CD4-positive, alpha-beta memory T cell (primary cell): ENCODE measurements around the gene SLC22A14. TPM values are rescaled to one million over a fixed set of nuclear protein-coding genes. Genes with fewer than 3 reads are reported as not detected.

Experiments used
- CTCF ChIA-PET: fragments of 350-600 bp; sonication (Branson Sonifier 250); formaldehyde crosslinking; loops from one replicate; lab custom pipeline; 2021; ENCODE audit warnings: inconsistent platforms; ENCODE audit not compliant: partially characterized antibody; lab: Charles Lee
- POLR2A ChIA-PET: fragments of 350-600 bp; sonication (Branson Sonifier 250); formaldehyde crosslinking; loops from one replicate; lab custom pipeline; 2021; ENCODE audit not compliant: partially characterized antibody; lab: Charles Lee
- DNase-seq, 5 donors: peaks; one replicate each; pipeline versions ENCODE4 v3.0.0 to v3.0.0-alpha.2; 2020 to 2022; ENCODE audit warnings: mixed read lengths in 1 of 5
- H3K27ac ChIP-seq: one replicate; pipeline ENCODE4 v1.7.0; 2013; ENCODE audit warnings: low read depth, low read length
- H3K27me3 ChIP-seq: 2 replicates; pipeline ENCODE4 v1.7.0; 2013; ENCODE audit warnings: mild to moderate bottlenecking, low read length, moderate library complexity; ENCODE audit not compliant: insufficient read depth
- H3K36me3 ChIP-seq: 2 replicates; pipeline ENCODE4 v1.7.0; 2013; ENCODE audit warnings: mild to moderate bottlenecking, low read length, moderate library complexity; ENCODE audit not compliant: insufficient read depth
- H3K4me1 ChIP-seq: 2 replicates; pipeline ENCODE4 v1.7.0; 2013; ENCODE audit warnings: mild to moderate bottlenecking, low read length, moderate library complexity; ENCODE audit not compliant: insufficient read depth
- H3K4me3 ChIP-seq, 2 donors: one replicate each; pipeline ENCODE4 v1.7.0; 2013; ENCODE audit warnings: low read length in 2 of 2, mild to moderate bottlenecking in 1 of 2
- H3K9me3 ChIP-seq, 2 donors: one replicate each; pipeline ENCODE4 v1.7.0; 2013; ENCODE audit warnings: low read length in 2 of 2, control low read depth in 1 of 2; ENCODE audit not compliant: control insufficient read depth in 1 of 2
- H3K27ac Mint-ChIP-seq, 7 donors: one replicate each; pipeline ENCODE4 v1.8.0; 2020 to 2021; ENCODE audit warnings: mixed read lengths in 7 of 7, mild to moderate bottlenecking in 6 of 7, inconsistent platforms in 3 of 7, moderate library complexity in 3 of 7
- H3K27me3 Mint-ChIP-seq, 2 donors: one replicate each; pipeline ENCODE4 v1.8.0; 2020 to 2021; ENCODE audit warnings: mixed read lengths in 2 of 2
- H3K36me3 Mint-ChIP-seq, 2 donors: one replicate each; pipeline ENCODE4 v1.8.0; 2020 to 2021; ENCODE audit warnings: mixed read lengths in 2 of 2, inconsistent platforms in 1 of 2, mild to moderate bottlenecking in 1 of 2
- H3K4me1 Mint-ChIP-seq, 4 donors: one replicate each; pipeline ENCODE4 v1.8.0; 2020 to 2021; ENCODE audit warnings: mixed read lengths in 4 of 4, mild to moderate bottlenecking in 1 of 4
- H3K4me3 Mint-ChIP-seq, 8 donors: one replicate each; pipeline ENCODE4 v1.8.0; 2020 to 2021; ENCODE audit warnings: mixed read lengths in 8 of 8, mild to moderate bottlenecking in 7 of 8, moderate library complexity in 6 of 8, inconsistent platforms in 3 of 8
- H3K9me3 Mint-ChIP-seq, 8 donors: one replicate each; pipeline ENCODE4 v1.8.0; 2020 to 2021; ENCODE audit warnings: mixed read lengths in 8 of 8, mild to moderate bottlenecking in 5 of 8, inconsistent platforms in 3 of 8, moderate library complexity in 1 of 8
- intact Hi-C: fragments of 100-400 bp; cut with micrococcal nuclease; formaldehyde crosslinking; loops from one replicate; pipeline ENCODE4 v1.15.1; 2023
- polyA plus RNA-seq, 2 donors: library from polyadenylated mRNA; unstranded; fragments of 300-500 nt; fragmentation: Illumina TruSeq; gene quantifications; one replicate each; pipeline ENCODE4 v1.2.3, GENCODE V29; 2021
- total RNA-seq, 2 experiments: library from RNA; stranded (reverse); gene quantifications; one replicate each; pipeline ENCODE4 v1.2.3, GENCODE V29; 2021

Gene SLC22A14
- total and polyA plus RNA-seq, 4 experiments from 2014 or later, result 0.10 TPM; not detected in 3

DNA sequence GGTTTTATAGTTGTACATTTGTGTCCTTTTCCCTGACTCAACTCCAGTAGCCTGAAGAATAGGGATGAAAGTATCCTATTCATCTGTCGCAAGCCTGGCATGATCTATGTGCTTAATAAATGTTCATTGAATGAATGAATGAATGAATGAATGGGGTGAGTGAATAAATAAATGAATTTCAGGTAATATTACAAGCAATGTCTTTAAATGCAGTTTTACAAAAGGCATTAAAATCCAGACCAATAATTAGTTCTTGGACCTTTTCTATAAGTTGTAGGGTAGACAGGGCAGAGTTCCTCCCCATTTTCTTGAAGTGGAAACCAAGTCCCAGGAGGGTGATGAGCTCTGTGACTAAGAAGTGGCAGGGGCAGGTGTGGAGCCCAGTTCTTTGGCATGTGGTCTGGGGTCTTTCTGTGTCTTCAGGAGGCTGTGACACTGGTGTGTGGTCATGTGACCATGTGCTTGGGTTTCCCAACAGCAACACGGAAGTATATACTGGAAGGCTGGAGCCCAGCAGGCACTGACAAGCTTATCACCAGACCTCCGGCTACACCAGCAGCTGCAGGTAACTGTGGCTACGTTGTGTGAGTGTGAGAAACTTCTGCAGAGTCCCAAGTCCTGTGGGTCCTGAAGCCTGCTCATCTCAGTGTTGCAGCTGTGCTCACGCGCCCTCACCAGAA is 82.8 kb downstream of the SLC22A14 start:
- peaks cover 5 to 9% (median 7%) of the 10 kb centered on the region in 4 donors for H3K4me1 Mint-ChIP-seq
- no peak overlapping the region for H3K27ac Mint-ChIP-seq
- POLR2A ChIA-PET, result no interaction called here

GRCh38 chr3:38365469-38366062 is 83.5 kb downstream of the SLC22A14 start:
- Histone ChIP-seq H3K27me3 (no peaks in the 10 kb centered on the region), H3K27ac (no peak overlapping the region), H3K36me3 (no peaks in the 10 kb centered on the region), H3K9me3 (no peaks in the 10 kb centered on the region), H3K4me3 (no peak overlapping the region), H3K4me1 (peaks cover 6% of the 10 kb centered on the region)
- H3K36me3 Mint-ChIP-seq, result no peaks in the 10 kb centered on the region
- intact Hi-C loops, result no loop called here
- peaks cover 0 to 2% (median 0%) of the 10 kb centered on the region in 8 donors for H3K9me3 Mint-ChIP-seq
- H3K27me3 Mint-ChIP-seq, result no peaks in the 10 kb centered on the region
- H3K4me3 Mint-ChIP-seq, result no peak overlapping the region
- no peak for DNase-seq
- ChIA-PET CTCF (no interaction called here), POLR2A (no interaction called here)
- no peak overlapping the region for H3K27ac Mint-ChIP-seq
- H3K4me1 Mint-ChIP-seq, result peaks cover 5 to 9% (median 7%) of the 10 kb centered on the region in 4 donors

More for the DNA sequence above, 82.8 kb downstream of the SLC22A14 start:
- Histone ChIP-seq H3K4me1 (peaks cover 6% of the 10 kb centered on the region), H3K36me3 (no peaks in the 10 kb centered on the region), H3K27me3 (no peaks in the 10 kb centered on the region), H3K4me3 (no peak overlapping the region), H3K27ac (no peak overlapping the region), H3K9me3 (no peaks in the 10 kb centered on the region)
- intact Hi-C loops, result no loop called here
- no peaks in the 10 kb centered on the region for H3K36me3 Mint-ChIP-seq
- no peaks in the 10 kb centered on the region for H3K27me3 Mint-ChIP-seq
- no peak for DNase-seq
- no peak overlapping the region for H3K4me3 Mint-ChIP-seq
- H3K9me3 Mint-ChIP-seq, result peaks cover 0 to 2% (median 0%) of the 10 kb centered on the region in 8 donors
- CTCF ChIA-PET, result no interaction called here

- intact Hi-C loops, result no loop called here
- H3K27me3 Mint-ChIP-seq, result no peaks in the 10 kb centered on the region
- Histone ChIP-seq H3K4me1 (peaks cover 6% of the 10 kb centered on the region), H3K27me3 (no peaks in the 10 kb centered on the region), H3K36me3 (no peaks in the 10 kb centered on the region), H3K27ac (no peak overlapping the region), H3K9me3 (no peaks in the 10 kb centered on the region), H3K4me3 (no peak overlapping the region)
- ChIA-PET CTCF (no interaction called here), POLR2A (no interaction called here)
- no peak for DNase-seq
- no peak overlapping the region for H3K4me3 Mint-ChIP-seq
- no peak overlapping the region for H3K27ac Mint-ChIP-seq
- peaks cover 0 to 2% (median 0%) of the 10 kb centered on the region in 8 donors for H3K9me3 Mint-ChIP-seq
- H3K4me1 Mint-ChIP-seq, result peaks cover 5 to 9% (median 7%) of the 10 kb centered on the region in 4 donors
- no peaks in the 10 kb centered on the region for H3K36me3 Mint-ChIP-seq
These were observed 84.0 kb downstream of the SLC22A14 start for GRCh38 chr3:38366082-38366481.

DNA sequence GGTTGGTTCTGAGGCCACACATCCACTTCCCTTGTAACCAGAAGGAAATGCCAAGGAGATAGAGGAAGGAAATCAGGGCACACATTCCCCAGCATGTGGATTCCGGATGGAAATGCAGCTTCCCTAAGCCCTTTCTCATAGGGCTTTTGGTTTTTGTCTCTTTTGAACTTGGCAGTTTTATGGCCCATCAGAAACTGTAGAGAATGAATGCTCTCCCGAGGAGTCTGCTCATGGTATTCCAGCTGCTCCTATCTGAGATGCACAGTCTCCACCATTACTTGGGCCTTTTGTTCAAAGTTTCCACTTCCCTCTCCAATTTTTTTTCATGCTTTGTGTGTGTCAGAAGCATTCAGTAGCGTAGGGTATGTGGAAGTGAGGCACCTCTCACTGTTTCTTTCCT is 85.7 kb downstream of the SLC22A14 start:
- H3K36me3 Mint-ChIP-seq, result no peaks in the 10 kb centered on the region
- Histone ChIP-seq H3K36me3 (no peaks in the 10 kb centered on the region), H3K27me3 (no peaks in the 10 kb centered on the region), H3K27ac (no peak overlapping the region), H3K9me3 (no peaks in the 10 kb centered on the region), H3K4me3 (no peak overlapping the region), H3K4me1 (peaks cover 16% of the 10 kb centered on the region)
- POLR2A ChIA-PET, result no interaction called here
- intact Hi-C loops, result no loop called here
- H3K4me3 Mint-ChIP-seq, result no peak overlapping the region
- peaks cover 0 to 2% (median 0%) of the 10 kb centered on the region in 8 donors for H3K9me3 Mint-ChIP-seq
- no peaks in the 10 kb centered on the region for H3K27me3 Mint-ChIP-seq
- no peak for DNase-seq
- CTCF ChIA-PET, result interaction anchor here (1.3 to 2.3 kb wide), 3 partner anchors 21 to 113 kb away, joined by 5 to 8 read pairs (median 6); partner anchors contain the start of gene XYLB
- peaks cover 5 to 15% (median 8%) of the 10 kb centered on the region in 4 donors for H3K4me1 Mint-ChIP-seq
- H3K27ac Mint-ChIP-seq, result no peak overlapping the region

Other genes with a start within 250 kb of the SLC22A14 start
- gene DLEC1, start 243.1 kb upstream of the SLC22A14 start, total RNA-seq, result 10 to 100 TPM; 13.2 to 15.1 TPM
- gene DLEC1, start 243.1 kb upstream of the SLC22A14 start, polyA plus RNA-seq, result 1 to 10 TPM in 1 of 2 donors, under 1 TPM in 1; 0.49 to 1.3 TPM
- gene ACAA1, start 145.2 kb upstream of the SLC22A14 start, total RNA-seq, result 10 to 100 TPM; 78.7 to 82.8 TPM
- gene ACAA1, start 145.2 kb upstream of the SLC22A14 start, polyA plus RNA-seq, result 10 to 100 TPM; 52.4 to 76.3 TPM
- gene MYD88, start 143.6 kb upstream of the SLC22A14 start, total RNA-seq, result 10 to 100 TPM; 50.5 to 57.4 TPM
- 100 to 1,000 TPM; 104 to 129 TPM for gene MYD88, start 143.6 kb upstream of the SLC22A14 start, polyA plus RNA-seq
- 10 to 100 TPM; 39.6 to 43.9 TPM for gene OXSR1, start 116.8 kb upstream of the SLC22A14 start, total RNA-seq
- gene OXSR1, start 116.8 kb upstream of the SLC22A14 start, polyA plus RNA-seq, result 10 to 100 TPM; 13.3 to 18.0 TPM
- gene SLC22A13, start 16.5 kb upstream of the SLC22A14 start, total RNA-seq, result under 1 TPM; 0.44 to 0.67 TPM
- gene SLC22A13, start 16.5 kb upstream of the SLC22A14 start, polyA plus RNA-seq, result under 1 TPM in 1 of 2 donors, not detected in 1; 0.18 TPM
- under 1 TPM; 0.47 to 0.61 TPM for gene XYLB, start 64.5 kb downstream of the SLC22A14 start, total RNA-seq
- gene XYLB, start 64.5 kb downstream of the SLC22A14 start, polyA plus RNA-seq, result under 1 TPM; 0.22 to 0.47 TPM
- gene ACVR2B, start 171.6 kb downstream of the SLC22A14 start, total RNA-seq, result 10 to 100 TPM; 12.3 to 13.2 TPM
- gene ACVR2B, start 171.6 kb downstream of the SLC22A14 start, polyA plus RNA-seq, result 1 to 10 TPM in 1 of 2 donors, under 1 TPM in 1; 0.44 to 2.0 TPM
- gene EXOG, start 214.0 kb downstream of the SLC22A14 start, total RNA-seq, result 10 to 100 TPM; 29.3 to 33.3 TPM
- 10 to 100 TPM in 1 of 2 donors, 1 to 10 TPM in 1; 2.6 to 13.6 TPM for gene EXOG, start 214.0 kb downstream of the SLC22A14 start, polyA plus RNA-seq